Measurements from ENCODE around the gene CELF4.

DNA sequence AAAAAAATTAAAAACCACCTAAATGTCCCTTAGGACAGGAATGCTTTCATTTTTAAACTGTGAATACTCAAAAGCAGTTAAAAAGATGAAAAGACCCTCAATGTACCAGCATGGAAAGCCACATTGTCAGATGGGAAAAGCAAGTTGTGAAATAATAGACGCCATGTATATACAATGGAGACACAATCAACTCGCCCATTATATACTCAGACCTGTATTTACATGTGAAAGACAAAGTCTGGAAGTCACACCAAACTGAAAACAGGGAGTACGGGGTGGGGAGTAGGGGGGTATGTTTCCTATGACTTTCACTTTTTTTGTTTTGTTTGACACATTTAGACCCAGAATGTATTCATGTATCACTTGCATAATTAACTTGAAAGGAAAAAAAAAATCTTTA, 75.6 kb downstream of the CELF4 start:
- TF ChIP-seq, protein P1, sequence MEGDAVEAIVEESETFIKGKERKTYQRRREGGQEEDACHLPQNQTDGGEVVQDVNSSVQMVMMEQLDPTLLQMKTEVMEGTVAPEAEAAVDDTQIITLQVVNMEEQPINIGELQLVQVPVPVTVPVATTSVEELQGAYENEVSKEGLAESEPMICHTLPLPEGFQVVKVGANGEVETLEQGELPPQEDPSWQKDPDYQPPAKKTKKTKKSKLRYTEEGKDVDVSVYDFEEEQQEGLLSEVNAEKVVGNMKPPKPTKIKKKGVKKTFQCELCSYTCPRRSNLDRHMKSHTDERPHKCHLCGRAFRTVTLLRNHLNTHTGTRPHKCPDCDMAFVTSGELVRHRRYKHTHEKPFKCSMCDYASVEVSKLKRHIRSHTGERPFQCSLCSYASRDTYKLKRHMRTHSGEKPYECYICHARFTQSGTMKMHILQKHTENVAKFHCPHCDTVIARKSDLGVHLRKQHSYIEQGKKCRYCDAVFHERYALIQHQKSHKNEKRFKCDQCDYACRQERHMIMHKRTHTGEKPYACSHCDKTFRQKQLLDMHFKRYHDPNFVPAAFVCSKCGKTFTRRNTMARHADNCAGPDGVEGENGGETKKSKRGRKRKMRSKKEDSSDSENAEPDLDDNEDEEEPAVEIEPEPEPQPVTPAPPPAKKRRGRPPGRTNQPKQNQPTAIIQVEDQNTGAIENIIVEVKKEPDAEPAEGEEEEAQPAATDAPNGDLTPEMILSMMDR (IDR thresholded peaks at IDR 0.05): no peak
- TF ChIP-seq POLR2AphosphoS5 (IDR thresholded peaks at IDR 0.05; ENCODE audit: low read depth, low read length) (no peak), SIN3A (IDR thresholded peaks at IDR 0.05; ENCODE audit: borderline replicate concordance, insufficient read depth, low read depth, low read length) (no peak)
- TF ChIP-seq, protein P2, sequence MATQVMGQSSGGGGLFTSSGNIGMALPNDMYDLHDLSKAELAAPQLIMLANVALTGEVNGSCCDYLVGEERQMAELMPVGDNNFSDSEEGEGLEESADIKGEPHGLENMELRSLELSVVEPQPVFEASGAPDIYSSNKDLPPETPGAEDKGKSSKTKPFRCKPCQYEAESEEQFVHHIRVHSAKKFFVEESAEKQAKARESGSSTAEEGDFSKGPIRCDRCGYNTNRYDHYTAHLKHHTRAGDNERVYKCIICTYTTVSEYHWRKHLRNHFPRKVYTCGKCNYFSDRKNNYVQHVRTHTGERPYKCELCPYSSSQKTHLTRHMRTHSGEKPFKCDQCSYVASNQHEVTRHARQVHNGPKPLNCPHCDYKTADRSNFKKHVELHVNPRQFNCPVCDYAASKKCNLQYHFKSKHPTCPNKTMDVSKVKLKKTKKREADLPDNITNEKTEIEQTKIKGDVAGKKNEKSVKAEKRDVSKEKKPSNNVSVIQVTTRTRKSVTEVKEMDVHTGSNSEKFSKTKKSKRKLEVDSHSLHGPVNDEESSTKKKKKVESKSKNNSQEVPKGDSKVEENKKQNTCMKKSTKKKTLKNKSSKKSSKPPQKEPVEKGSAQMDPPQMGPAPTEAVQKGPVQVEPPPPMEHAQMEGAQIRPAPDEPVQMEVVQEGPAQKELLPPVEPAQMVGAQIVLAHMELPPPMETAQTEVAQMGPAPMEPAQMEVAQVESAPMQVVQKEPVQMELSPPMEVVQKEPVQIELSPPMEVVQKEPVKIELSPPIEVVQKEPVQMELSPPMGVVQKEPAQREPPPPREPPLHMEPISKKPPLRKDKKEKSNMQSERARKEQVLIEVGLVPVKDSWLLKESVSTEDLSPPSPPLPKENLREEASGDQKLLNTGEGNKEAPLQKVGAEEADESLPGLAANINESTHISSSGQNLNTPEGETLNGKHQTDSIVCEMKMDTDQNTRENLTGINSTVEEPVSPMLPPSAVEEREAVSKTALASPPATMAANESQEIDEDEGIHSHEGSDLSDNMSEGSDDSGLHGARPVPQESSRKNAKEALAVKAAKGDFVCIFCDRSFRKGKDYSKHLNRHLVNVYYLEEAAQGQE (IDR thresholded peaks at IDR 0.05; ENCODE audit: insufficient read depth in 1 of 2, low read depth in 2 of 2, low read length in 1 of 2): no peak
